OCI-LY3 (cell line): ENCODE results near the gene PTPRD.

Source experiments
- H2AFZ ChIP-seq: fragments of 200-600, 300-600 bp; shearing (Covaris generic); 2 replicates; pipeline ENCODE4 v1.6.0; 2014; ENCODE audit warnings: antibody characterized with exemption, low read depth, low read length
- H3K27ac ChIP-seq: fragments of 200-600, 300-600 bp; sonication (generic); 2 replicates; pipeline ENCODE4 v1.5.1; 2014; ENCODE audit warnings: mild to moderate bottlenecking, low read length, moderate library complexity, mixed read lengths
- H3K27me3 ChIP-seq: fragments of 200-600, 300-600 bp; sonication (generic); 2 replicates; pipeline ENCODE4 v1.6.1; 2014; ENCODE audit warnings: low read depth, low read length, mixed read lengths
- H3K36me3 ChIP-seq: fragments of 200-600, 300-600 bp; sonication (generic); replicated peaks from 2 replicates; pipeline ENCODE3; 2014; ENCODE audit warnings: low read depth, low read length, mixed read lengths
- H3K4me1 ChIP-seq: fragments of 300-600, 200-600 bp; sonication (generic); 2 replicates; pipeline ENCODE4 v1.6.1; 2014; ENCODE audit warnings: low read length, mixed read lengths
- H3K4me2 ChIP-seq: fragments of 200-600, 300-600 bp; sonication (generic); 2 replicates; pipeline ENCODE4 v1.6.1; 2014; ENCODE audit warnings: low read length, mixed read lengths
- H3K4me3 ChIP-seq: fragments of 300-600, 200-600 bp; sonication (generic); 2 replicates; pipeline ENCODE4 v1.5.1; 2014; ENCODE audit warnings: antibody characterized with exemption, mild to moderate bottlenecking, low read length, moderate library complexity
- H3K79me2 ChIP-seq: fragments of 300-600, 200-600 bp; shearing (Covaris generic); 2 replicates; pipeline ENCODE4 v1.6.1; 2014; ENCODE audit warnings: mild to moderate bottlenecking, low read length, mixed read lengths
- H3K9ac ChIP-seq: fragments of 300-600, 200-600 bp; shearing (Covaris generic); 2 replicates; pipeline ENCODE4 v1.6.0; 2014; ENCODE audit warnings: mild to moderate bottlenecking, low read length, moderate library complexity
- H3K9me3 ChIP-seq: fragments of 200-600, 300-600 bp; shearing (Covaris generic); 2 replicates; pipeline ENCODE4 v1.6.1; 2014; ENCODE audit warnings: low read length, mixed read lengths; ENCODE audit not compliant: insufficient read depth
- H4K20me1 ChIP-seq: fragments of 200-600, 300-600 bp; sonication (generic); 2 replicates; pipeline ENCODE4 v1.6.1; 2016; ENCODE audit warnings: low read length, mixed read lengths; ENCODE audit not compliant: insufficient read depth
- CTCF ChIP-seq: fragments of 200-600, 300-600 bp; sonication (generic); IDR thresholded peaks from 2 replicates; pipeline ENCODE4 v1.5.1; 2014; ENCODE audit warnings: antibody characterized with exemption, low read length, low read depth
- EZH2phosphoT487 ChIP-seq: fragments of 200-600 bp; shearing (Covaris generic); IDR thresholded peaks from 2 replicates; pipeline ENCODE4 v1.6.1; 2018; ENCODE audit warnings: antibody characterized with exemption, mixed run types, low read depth

PTPRD gene

GRCh38 chr9:8643896-8644295 is 1968.9 kb downstream of the PTPRD start:
- Histone ChIP-seq H3K9me3 (no peaks in the 10 kb centered on the region), H3K4me3 (no peak overlapping the region), H3K4me1 (peaks cover 4% of the 10 kb centered on the region), H4K20me1 (no peaks in the 10 kb centered on the region), H3K9ac (no peak overlapping the region), H3K79me2 (no peaks in the 10 kb centered on the region), H2AFZ (no peak overlapping the region), H3K36me3 (no peaks in the 10 kb centered on the region), H3K4me2 (no peak overlapping the region), H3K27me3 (no peaks in the 10 kb centered on the region), H3K27ac (no peak overlapping the region)
- no peak for TF ChIP-seq EZH2phosphoT487
- TF ChIP-seq CTCF, result no peak

GRCh38 chr9:8643464-8643863 is 1969.3 kb downstream of the PTPRD start:
- H3K36me3 ChIP-seq, result no peaks in the 10 kb centered on the region
- peaks cover under 1% of the 10 kb centered on the region; the same call in 1 of the 2 replicates for H3K4me1 ChIP-seq
- no peak overlapping the region for H3K27ac ChIP-seq
- no peaks in the 10 kb centered on the region for H4K20me1 ChIP-seq
- TF ChIP-seq CTCF (no peak), EZH2phosphoT487 (no peak)
- H3K9me3 ChIP-seq, result no peaks in the 10 kb centered on the region
- no peak overlapping the region for H3K4me3 ChIP-seq
- no peak overlapping the region for H3K4me2 ChIP-seq
- H3K9ac ChIP-seq, result no peak overlapping the region
- no peaks in the 10 kb centered on the region for H3K79me2 ChIP-seq
- no peak overlapping the region for H2AFZ ChIP-seq
- H3K27me3 ChIP-seq, result no peaks in the 10 kb centered on the region

- H3K36me3 ChIP-seq, result no peaks in the 10 kb centered on the region
- H3K4me2 ChIP-seq, result no peak overlapping the region
- H3K4me3 ChIP-seq, result no peak overlapping the region
- H3K27me3 ChIP-seq, result no peaks in the 10 kb centered on the region
- no peaks in the 10 kb centered on the region for H3K4me1 ChIP-seq
- no peak for TF ChIP-seq EZH2phosphoT487
- no peak for TF ChIP-seq CTCF
- H2AFZ ChIP-seq, result no peak overlapping the region
- H3K9ac ChIP-seq, result no peak overlapping the region
- H3K27ac ChIP-seq, result no peak overlapping the region
- no peaks in the 10 kb centered on the region for H4K20me1 ChIP-seq
- H3K9me3 ChIP-seq, result no peaks in the 10 kb centered on the region
- H3K79me2 ChIP-seq, result no peaks in the 10 kb centered on the region
These were observed 1972.0 kb downstream of the PTPRD start for GRCh38 chr9:8640761-8641160.

GRCh38 chr9:8637626-8638025 is 1975.2 kb downstream of the PTPRD start:
- Histone ChIP-seq H2AFZ (no peak overlapping the region), H3K79me2 (no peaks in the 10 kb centered on the region), H3K9me3 (no peaks in the 10 kb centered on the region), H3K36me3 (no peaks in the 10 kb centered on the region), H3K27me3 (no peaks in the 10 kb centered on the region), H3K9ac (no peak overlapping the region), H3K4me3 (no peak overlapping the region), H3K4me1 (no peaks in the 10 kb centered on the region), H3K4me2 (no peak overlapping the region), H3K27ac (no peak overlapping the region), H4K20me1 (no peaks in the 10 kb centered on the region)
- no peak for TF ChIP-seq CTCF
- TF ChIP-seq EZH2phosphoT487, result no peak
